A549 (cell line): ENCODE measurements around the gene C12orf75. TPM values are rescaled to one million over a fixed set of nuclear protein-coding genes. Genes with fewer than 3 reads are reported as not detected.

Source experiments
- ATAC-seq, 2 experiments: fragments of 200-7000 bp in 1 of 2; fragments of >200 bp in 1 of 2; cut with Nextera tagmentation in 1 of 2; cut with Tn5 transposase in 1 of 2; 3 replicates each; pipeline versions ENCODE4 v1.8.0 to v1.9.1; 2018 to 2020; ENCODE audit warnings: mild to moderate bottlenecking in 1 of 2, moderate library complexity in 1 of 2
- CTCF ChIA-PET: fragments of 300-600 bp; sonication (Branson Sonifier 250); formaldehyde crosslinking; extraction: SDS; loops from one replicate; lab custom pipeline; 2021; ENCODE audit warnings: antibody characterized with exemption, inconsistent platforms; lab: Yijun Ruan, JAX
- POLR2A ChIA-PET: fragments of 350-600 bp; formaldehyde crosslinking; extraction: SDS; loops from one replicate; lab custom pipeline; 2021; ENCODE audit warnings: antibody characterized with exemption, inconsistent platforms; lab: Yijun Ruan, JAX
- DNase-seq, 2 experiments: peaks; one replicate each; pipeline versions ENCODE4 v3.0.0 to v3.0.0-alpha.2; 2011 to 2016; ENCODE audit warnings: low read depth in 1 of 2, low spot score in 1 of 2
- FAIRE-seq: peaks from 2 replicates; lab custom pipeline; 2011; peaks lifted over from hg19 to GRCh38; lab: Jason Lieb, UNC
- H3K27ac ChIP-seq, 2 experiments: fragments of >200 bp; sonication (Bioruptor Twin); formaldehyde crosslinking; 3 replicates each; pipeline ENCODE4 v1.5.1; 2016 to 2017
- H3K4me1 ChIP-seq: fragments of >200 bp; sonication (Bioruptor Twin); formaldehyde crosslinking; 3 replicates; pipeline ENCODE4 v1.6.1; 2016
- H3K4me2 ChIP-seq: fragments of >200 bp; sonication (Bioruptor Twin); formaldehyde crosslinking; 3 replicates; pipeline ENCODE4 v1.6.1; 2016
- H3K4me3 ChIP-seq: fragments of >200 bp; sonication (Bioruptor Twin); formaldehyde crosslinking; 3 replicates; pipeline ENCODE4 v1.5.1; 2016
- H3K9me3 ChIP-seq: fragments of >200 bp; sonication (Bioruptor Twin); formaldehyde crosslinking; 3 replicates; pipeline ENCODE4 v1.6.1; 2016
- CEBPB ChIP-seq, 2 experiments: fragments of >200 bp in 1 of 2; sonication (Bioruptor Twin) in 1 of 2; formaldehyde crosslinking in 1 of 2; IDR thresholded peaks; 2 replicates each; pipeline ENCODE4 v1.6.1; 2012 to 2016
- CHD2 ChIP-seq: fragments of 150-350 bp; IDR thresholded peaks from 2 replicates; pipeline ENCODE4 v1.6.1; 2014; ENCODE audit warnings: low read length; ENCODE audit not compliant: partially characterized antibody
- E2F6 ChIP-seq: IDR thresholded peaks from 2 replicates; pipeline ENCODE4 v1.6.1; 2012; ENCODE audit warnings: low read depth, borderline replicate concordance
- ELK1 ChIP-seq: fragments of 150-350 bp; IDR thresholded peaks from 2 replicates; pipeline ENCODE4 v1.6.1; 2014; ENCODE audit warnings: low read depth, mild to moderate bottlenecking, low read length
- EP300 ChIP-seq, 2 experiments: fragments of >200 bp; sonication (Bioruptor Twin); formaldehyde crosslinking; IDR thresholded peaks; 2 replicates in 1 of 2; 3 replicates in 1 of 2; pipeline ENCODE4 v1.6.1; 2016 to 2017
- HDAC2 ChIP-seq: fragments of 200-600 bp; sonication (generic); IDR thresholded peaks from 2 replicates; pipeline ENCODE4 v1.6.1; 2016
- HES2 ChIP-seq: fragments of >200 bp; sonication (Bioruptor Twin); formaldehyde crosslinking; IDR thresholded peaks from 2 replicates; pipeline ENCODE4 v1.6.1; 2016
- HEYL ChIP-seq: fragments of 250-450 bp; sonication (Bioruptor Pico); IDR thresholded peaks from 2 replicates; pipeline ENCODE4 v1.8.0; 2021; ENCODE audit warnings: mild to moderate bottlenecking, moderate library complexity
- HOXB5 ChIP-seq: fragments of 250-450 bp; sonication (Bioruptor Pico); IDR thresholded peaks from 2 replicates; pipeline ENCODE4 v1.5.0; 2020; ENCODE audit warnings: mild to moderate bottlenecking, moderate library complexity
- JUN ChIP-seq, 2 experiments: fragments of >200 bp; sonication (Bioruptor Twin); formaldehyde crosslinking; IDR thresholded peaks; 2 replicates in 1 of 2; 3 replicates in 1 of 2; pipeline ENCODE4 v1.6.1; 2016 to 2017
- KDM5A ChIP-seq: fragments of 200-600 bp; sonication (generic); IDR thresholded peaks from 2 replicates; pipeline ENCODE4 v1.6.1; 2016; ENCODE audit warnings: antibody characterized with exemption, mild to moderate bottlenecking
- MAZ ChIP-seq: fragments of 150-350 bp; IDR thresholded peaks from 2 replicates; pipeline ENCODE4 v1.6.1; 2014; ENCODE audit warnings: antibody characterized with exemption, low read depth, low read length, borderline replicate concordance
- MYC ChIP-seq: IDR thresholded peaks from 2 replicates; pipeline ENCODE4 v1.6.1; 2012; ENCODE audit warnings: mild to moderate bottlenecking, inconsistent platforms, low read length, improper control_type of control experiment, borderline replicate concordance
- NR3C1 ChIP-seq: fragments of >200 bp; sonication (Bioruptor Twin); formaldehyde crosslinking; IDR thresholded peaks from 3 replicates; pipeline ENCODE4 v1.6.1; 2017
- RCOR1 ChIP-seq: fragments of 150-350 bp; IDR thresholded peaks from 2 replicates; pipeline ENCODE4 v1.6.1; 2014; ENCODE audit warnings: antibody characterized with exemption, low read length, low read depth
- RFX5 ChIP-seq: fragments of 450-650 bp; IDR thresholded peaks from 2 replicates; pipeline ENCODE4 v1.7.1; 2014; ENCODE audit warnings: antibody characterized with exemption, mild to moderate bottlenecking, moderate library complexity
- RNF2 ChIP-seq: fragments of 200-600 bp; sonication (generic); IDR thresholded peaks from 2 replicates; pipeline ENCODE4 v1.6.1; 2016; ENCODE audit warnings: low read depth, mild to moderate bottlenecking, antibody characterized with exemption, moderate library complexity, borderline replicate concordance
- SMC3 ChIP-seq: fragments of >200 bp; sonication (Bioruptor Twin); formaldehyde crosslinking; IDR thresholded peaks from 3 replicates; pipeline ENCODE4 v1.6.1; 2018; ENCODE audit warnings: inconsistent platforms
- WGBS: methylation state at CpG from one replicate; pipeline ENCODE4 v1.1.6; 2017; ENCODE audit errors: missing lambda C conversion rate; 5-methylcytosine and 5-hydroxymethylcytosine counted together
- polyA plus RNA-seq, 4 experiments: library from polyadenylated mRNA; depleted of rRNA in 3 of 4; stranded (reverse); fragments of >200 nt; fragmentation: RNase III in 1 of 4; extraction: RNeasy Plus Mini Kit Qiagen cat#74134 plus additional on column Dnase treatment in 1 of 4; gene quantifications; 2 replicates in 3 of 4; 3 replicates in 1 of 4; pipeline ENCODE4 v1.2.3, GENCODE V29; 2011 to 2017

C12orf75 gene
- polyA plus RNA-seq, 2 of the 4 experiments (the other 2 are of a cell fraction), result 210 to 298 TPM

DNA sequence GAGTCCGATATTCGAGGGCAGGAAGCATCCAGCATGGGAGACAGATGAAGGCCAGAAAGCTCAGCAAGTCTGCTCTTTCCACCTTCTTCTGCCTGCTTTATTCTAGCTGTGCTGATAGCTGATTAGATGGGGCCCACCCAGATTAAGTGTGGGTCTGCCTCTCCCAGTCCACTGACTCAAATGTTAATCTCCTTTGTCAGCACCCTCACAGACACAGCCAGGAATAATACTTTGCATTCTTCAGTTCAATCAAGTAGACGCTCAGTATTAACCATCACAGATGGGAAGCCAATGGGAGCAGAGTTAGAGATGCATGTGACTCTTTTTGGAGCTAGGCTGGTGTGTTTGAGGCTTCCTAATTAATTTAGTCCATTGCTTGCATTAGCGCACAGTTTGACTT, 17.0 kb downstream of the C12orf75 start (continued):
- no peak for TF ChIP-seq CEBPB (IDR thresholded peaks at IDR 0.05)

GRCh38 chr12:105348142-105348541, 17.7 kb downstream of the C12orf75 start:
- Histone ChIP-seq H3K4me2 (no peak overlapping the region), H3K9me3 (no peaks in the 10 kb centered on the region), H3K4me3 (no peak overlapping the region), H3K27ac (no peak overlapping the region), H3K4me1 (peaks cover 20% of the 10 kb centered on the region)
- FAIRE-seq (no peak), ATAC-seq (no peak), DNase-seq (no peak)
- 90% methylated on average over 3 of the region's 3 CpGs for WGBS
- no peak for TF ChIP-seq HDAC2
- no peak for TF ChIP-seq JUN (IDR thresholded peaks at IDR 0.05)
- no peak for TF ChIP-seq MAZ
- no peak for TF ChIP-seq MYC
- ChIA-PET CTCF (interaction anchor here (1.2 to 1.9 kb wide), 2 partner anchors 9 to 390 kb away, joined by 3 to 5 read pairs; partner anchors contain the start of gene SLC41A2), POLR2A (no interaction called here)

GRCh38 chr12:105348561-105348960, 18.1 kb downstream of the C12orf75 start:
- no peak for DNase-seq
- TF ChIP-seq HOXB5 (CRISPR knock-in tag), result no peak
- no peak overlapping the region for H3K4me3 ChIP-seq
- peaks cover 21% of the 10 kb centered on the region for H3K4me1 ChIP-seq
- H3K4me2 ChIP-seq, result no peak overlapping the region
- no peak for FAIRE-seq
- POLR2A ChIA-PET, result no interaction called here
- CTCF ChIA-PET, result interaction anchor here (0.5 to 1.9 kb wide), 4 partner anchors 9 to 390 kb away, joined by 3 to 5 read pairs (median 3); partner anchors contain the start of gene SLC41A2
- H3K9me3 ChIP-seq, result no peaks in the 10 kb centered on the region
- ATAC-seq, result no peak
- 98% methylated on average over 1 of the region's 1 CpG for WGBS
- no peak overlapping the region for H3K27ac ChIP-seq

- H3K27ac ChIP-seq, result no peak overlapping the region
- POLR2A ChIA-PET, result no interaction called here
- DNase-seq (no peak), FAIRE-seq (no peak), ATAC-seq (no peak)
- no peaks in the 10 kb centered on the region for H3K9me3 ChIP-seq
- WGBS, result 56% methylated on average over 1 of the region's 1 CpG
- no peak for TF ChIP-seq HES2
- TF ChIP-seq HEYL (CRISPR knock-in tag), result no peak
- no peak for TF ChIP-seq MAZ
- TF ChIP-seq NR3C1, result no peak
- TF ChIP-seq EP300 (IDR thresholded peaks at IDR 0.05), result no peak
- no peak for TF ChIP-seq SMC3
- TF ChIP-seq RCOR1, result no peak
- no peak for TF ChIP-seq KDM5A
- TF ChIP-seq RFX5, result no peak
- TF ChIP-seq, all 56 proteins: peak for 0
- CTCF ChIA-PET, result interaction anchor here (0.5 to 1.0 kb wide), 2 partner anchors 8 to 144 kb away, joined by 3 read pairs; no protein-coding TSS in a partner anchor
- no peak overlapping the region for H3K4me3 ChIP-seq
- peaks cover 27% of the 10 kb centered on the region for H3K4me1 ChIP-seq
- no peak overlapping the region for H3K4me2 ChIP-seq
These were observed 18.6 kb downstream of the C12orf75 start for GRCh38 chr12:105349138-105349537.

GRCh38 chr12:105351523-105351922, 21.0 kb downstream of the C12orf75 start:
- DNase-seq (no peak), ATAC-seq (no peak), FAIRE-seq (no peak)
- WGBS, result 78% methylated on average over 1 of the region's 1 CpG
- ChIA-PET POLR2A (no interaction called here), CTCF (no interaction called here)
- peaks cover 50% of the 10 kb centered on the region for H3K4me1 ChIP-seq
- no peak overlapping the region; a peak in 1 of 6 replicates for H3K27ac ChIP-seq
- H3K9me3 ChIP-seq, result no peaks in the 10 kb centered on the region
- H3K4me3 ChIP-seq, result no peak overlapping the region
- no peak for TF ChIP-seq CHD2
- TF ChIP-seq E2F6, result no peak
- no peak for TF ChIP-seq RNF2
- TF ChIP-seq MAZ, result no peak
- TF ChIP-seq ELK1, result no peak
- H3K4me2 ChIP-seq, result no peak overlapping the region
